Measurements from ENCODE around the gene SLC12A3.

SLC12A3 gene

DNA sequence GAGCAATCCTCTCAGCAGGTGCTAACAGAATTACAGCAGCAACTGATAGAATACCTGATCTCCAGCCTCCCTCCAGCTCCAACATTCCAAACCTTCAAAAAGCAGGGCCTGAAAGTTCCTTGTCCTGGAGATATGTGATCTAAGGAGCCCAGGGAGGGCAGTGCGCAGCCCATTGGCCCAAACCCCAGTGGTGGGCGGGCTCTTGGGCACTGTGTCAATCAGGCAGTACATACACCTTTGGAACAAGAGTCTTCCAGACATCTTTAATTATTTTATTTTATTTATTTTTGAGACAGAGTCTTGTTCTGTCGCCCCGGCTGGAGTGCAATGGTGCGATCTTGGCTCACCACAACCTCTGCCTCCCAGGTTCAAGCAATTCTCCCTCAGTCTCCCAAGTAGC is 24.2 kb downstream of the SLC12A3 start:
- DNase-seq (ENCODE audit: low read depth) = no peak

DNA sequence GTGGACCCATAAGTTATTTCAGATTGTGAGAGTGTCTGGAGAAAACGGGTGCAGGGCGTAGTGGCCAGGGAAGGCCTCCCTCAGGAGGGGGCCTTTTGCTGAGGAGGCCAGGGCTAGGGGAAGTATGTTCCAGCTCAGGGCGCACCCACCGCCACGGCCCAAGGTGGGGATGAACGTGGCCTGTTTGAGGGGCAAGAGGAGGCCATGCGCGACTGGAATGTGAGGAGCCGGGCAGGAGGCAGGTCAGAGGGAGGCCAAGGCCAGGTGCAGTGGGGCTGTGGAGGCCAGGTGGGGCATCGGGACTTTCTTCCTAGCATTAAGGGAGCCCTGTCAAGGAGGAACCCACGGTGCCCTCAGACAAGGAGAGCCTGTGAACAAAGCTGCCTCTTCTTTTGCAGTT is 26.7 kb downstream of the SLC12A3 start:
- DNase-seq (ENCODE audit: low read depth) = no peak

DNA sequence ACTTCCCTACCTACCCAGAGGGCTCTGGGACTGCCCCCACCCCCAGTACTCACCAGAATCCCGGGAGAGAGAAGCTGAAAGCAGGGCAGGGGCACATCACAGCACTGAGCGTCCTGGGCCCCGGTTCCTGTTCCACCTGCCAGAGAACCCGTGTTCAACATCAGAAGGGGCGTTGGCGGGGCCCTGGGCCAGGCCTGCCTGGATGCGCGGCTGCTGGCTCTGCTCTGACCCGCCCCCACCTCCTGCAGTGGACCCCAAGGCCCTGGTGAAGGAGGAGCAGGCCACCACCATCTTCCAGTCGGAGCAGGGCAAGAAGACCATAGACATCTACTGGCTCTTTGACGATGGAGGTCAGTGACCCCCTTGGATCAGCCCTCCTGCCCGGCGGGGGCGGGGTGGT is 27.7 kb downstream of the SLC12A3 start:
- no peak for DNase-seq (ENCODE audit: low read depth)

DNA sequence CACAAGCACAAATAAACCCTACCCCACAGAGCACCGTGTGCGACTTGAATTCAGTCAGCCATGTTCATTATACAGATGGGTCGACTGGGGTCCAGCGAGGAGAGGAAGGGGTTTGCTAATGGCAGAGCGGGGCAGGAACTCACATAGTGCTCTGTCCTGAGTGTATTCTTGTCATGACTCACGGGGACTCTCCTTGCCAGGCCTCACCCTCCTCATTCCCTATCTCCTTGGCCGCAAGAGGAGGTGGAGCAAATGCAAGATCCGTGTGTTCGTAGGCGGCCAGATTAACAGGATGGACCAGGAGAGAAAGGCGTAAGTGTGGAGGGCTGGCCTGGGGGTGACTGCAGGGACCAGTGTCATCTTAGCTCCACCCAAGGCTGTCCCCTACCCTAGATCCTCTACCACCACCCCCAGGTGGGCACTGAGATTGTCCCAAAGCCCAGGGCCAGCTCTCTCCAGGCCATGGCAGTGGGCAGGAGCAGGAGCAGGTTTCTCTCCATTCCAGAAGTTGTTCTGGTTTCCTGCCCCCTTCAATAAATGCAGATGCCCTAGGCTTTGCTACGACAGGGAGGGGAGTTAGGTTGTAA is 29.4 kb downstream of the SLC12A3 start:
- no peak for DNase-seq (ENCODE audit: low read depth)

DNA sequence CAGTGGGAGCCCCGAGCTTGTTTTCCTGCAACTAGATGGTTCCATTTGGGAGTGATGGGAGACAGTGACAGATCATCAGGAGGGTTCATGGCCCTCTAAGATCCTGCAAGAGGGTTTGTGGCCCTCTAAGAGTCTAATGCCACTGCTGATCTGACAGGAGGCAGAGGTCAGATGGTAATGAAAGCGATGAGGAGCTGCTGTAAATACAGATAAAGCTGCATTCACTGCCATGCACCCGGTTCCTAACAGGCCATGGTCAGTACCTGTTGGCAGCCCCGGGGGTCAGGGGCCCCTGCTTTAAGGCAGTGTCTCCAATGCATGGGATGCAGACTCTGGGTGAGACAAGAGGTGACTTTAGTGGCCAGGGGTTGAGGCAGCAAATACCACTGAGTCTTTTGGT is 30.8 kb downstream of the SLC12A3 start:
- no peak for DNase-seq (ENCODE audit: low read depth)

DNA sequence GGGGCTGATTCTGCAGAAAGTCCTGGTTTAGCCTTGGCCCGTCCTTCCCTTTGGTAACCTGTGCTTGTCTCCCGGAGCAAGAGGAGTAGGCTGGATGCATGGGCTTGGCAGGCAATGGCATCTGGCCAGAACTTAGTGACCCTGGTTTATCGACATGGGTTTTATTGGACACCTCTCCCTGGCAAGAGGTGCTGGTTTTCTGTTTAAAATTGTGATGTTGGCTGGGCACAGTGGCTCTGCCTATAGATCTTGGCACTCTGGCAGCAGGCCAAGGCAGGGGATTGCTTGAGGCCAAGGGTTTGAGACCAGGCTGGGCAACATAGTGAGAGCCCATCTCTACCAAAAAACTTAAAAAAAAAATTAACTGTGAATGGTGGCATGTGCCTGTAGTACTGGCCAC is 31.2 kb downstream of the SLC12A3 start:
- DNase-seq (ENCODE audit: low read depth) = no peak

DNA sequence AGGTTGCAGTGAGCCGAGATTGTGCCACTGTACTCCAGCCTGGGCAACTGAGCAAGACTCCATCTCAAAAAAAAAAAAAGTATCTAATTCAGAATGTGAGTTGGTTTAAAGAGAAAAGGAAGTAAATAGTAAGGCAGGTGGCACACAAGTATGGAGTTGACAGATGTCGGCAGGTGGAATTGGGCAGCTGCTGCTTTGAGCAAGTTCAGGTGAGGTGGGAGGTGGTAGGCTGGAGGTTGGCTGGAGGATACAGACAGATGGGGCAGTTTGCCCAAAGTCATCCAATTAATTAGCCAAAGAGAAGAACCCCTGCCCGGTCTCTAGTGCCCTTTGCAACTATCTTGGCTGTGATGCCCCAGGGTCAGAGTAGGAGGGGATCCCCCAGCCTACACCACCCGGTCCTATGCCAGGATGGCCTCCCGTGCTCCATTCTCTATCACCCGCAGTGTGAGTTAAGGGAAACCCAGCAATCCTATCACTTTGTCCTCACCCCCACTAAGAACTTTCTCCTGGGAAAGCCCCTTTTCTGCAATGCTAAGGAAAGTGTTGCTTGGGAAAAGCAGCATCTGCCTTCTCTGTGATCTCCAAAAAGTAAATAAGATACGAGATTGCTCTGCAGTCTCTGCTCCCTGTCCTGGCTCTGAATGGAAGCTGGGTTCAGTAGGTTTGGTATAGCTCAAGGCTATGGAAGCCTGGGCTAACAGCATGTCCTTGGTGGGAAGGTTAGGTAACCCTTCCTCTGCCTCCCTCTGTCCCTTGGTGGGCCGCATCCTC is 32.2 kb downstream of the SLC12A3 start:
- DNase-seq (ENCODE audit: low read depth) = no peak

DNA sequence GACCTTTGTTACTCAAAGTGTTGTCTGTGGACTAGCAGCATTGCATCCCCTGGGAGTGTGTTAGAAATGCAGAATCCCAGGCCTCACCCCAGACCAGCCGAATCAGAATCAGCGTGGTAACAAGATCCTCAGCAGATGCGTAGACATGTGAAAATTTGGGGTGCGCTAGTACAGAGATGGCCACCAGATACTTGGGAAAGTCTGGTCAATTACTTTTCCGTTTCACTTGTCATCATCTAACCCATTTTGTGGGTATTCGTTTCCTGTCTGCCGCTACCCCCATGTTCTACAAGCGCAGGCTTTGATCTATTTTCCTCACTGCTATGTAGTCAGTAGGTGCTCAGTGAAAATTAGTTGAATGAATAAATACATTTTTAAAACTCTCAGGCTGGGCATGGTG is 33.8 kb downstream of the SLC12A3 start:
- no peak for DNase-seq (ENCODE audit: low read depth)

DNA sequence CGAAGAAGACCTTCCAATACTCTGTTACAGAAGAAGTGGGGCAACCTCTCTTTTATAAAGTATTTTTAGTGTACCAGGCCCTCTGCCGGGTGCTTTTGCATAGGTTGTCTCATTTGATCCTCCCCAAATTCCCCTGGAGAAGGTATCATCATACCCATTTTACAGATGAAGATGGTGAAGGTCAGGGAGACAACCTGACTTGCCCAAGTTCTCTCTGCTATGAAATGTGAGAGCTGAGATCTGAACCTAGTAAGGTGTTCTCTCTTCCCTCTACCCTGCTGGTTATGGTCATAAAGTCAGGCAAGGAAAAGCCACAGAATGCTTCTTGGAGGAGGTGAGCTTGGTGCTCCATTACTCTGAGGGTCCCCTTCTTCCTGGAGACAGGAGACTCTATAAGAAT is 38.9 kb downstream of the SLC12A3 start:
- DNase-seq (ENCODE audit: low read depth) = no peak

DNA sequence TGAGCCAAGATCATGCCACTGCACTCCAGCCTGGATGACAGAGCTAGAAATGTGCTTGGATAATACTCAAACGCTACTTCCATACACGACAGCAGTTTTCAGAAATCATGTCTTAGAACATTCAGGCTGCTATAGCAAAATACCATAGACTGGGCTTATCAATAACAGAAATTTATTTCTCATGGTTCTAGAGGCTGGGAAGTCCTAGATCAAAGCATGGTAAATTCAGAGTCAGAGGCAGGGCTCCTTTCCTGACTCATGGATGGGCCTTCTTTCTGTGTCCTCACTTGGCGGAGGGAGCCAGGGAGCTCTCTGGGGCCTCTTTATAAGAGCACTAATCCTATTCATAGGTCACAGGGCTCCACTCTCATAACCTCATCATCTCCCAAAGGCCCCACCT is 42.4 kb downstream of the SLC12A3 start:
- no peak for DNase-seq (ENCODE audit: low read depth)

DNA sequence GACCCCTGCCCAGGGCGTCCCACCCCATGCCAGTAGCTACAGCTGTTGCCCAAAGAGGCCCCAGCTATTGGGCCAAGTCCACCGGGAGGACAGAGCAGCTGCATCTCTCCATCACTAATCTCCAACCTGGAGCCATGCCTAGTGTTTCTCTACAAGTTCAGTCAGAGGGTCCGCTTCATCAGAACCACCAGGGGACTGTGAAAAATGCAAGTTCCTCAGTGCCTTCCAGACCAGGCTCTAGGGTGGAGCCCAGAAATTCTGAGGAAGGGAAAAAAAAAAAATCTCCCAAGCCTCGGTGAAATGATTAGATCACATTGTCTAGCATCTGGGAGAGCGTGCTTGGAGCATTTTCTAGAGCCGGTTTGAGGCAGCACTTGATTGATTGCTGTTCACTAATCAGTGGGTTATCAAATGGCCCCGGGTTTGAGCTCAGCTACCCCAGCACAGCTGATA is 44.5 kb downstream of the SLC12A3 start:
- DNase-seq (ENCODE audit: low read depth) = no peak

DNA sequence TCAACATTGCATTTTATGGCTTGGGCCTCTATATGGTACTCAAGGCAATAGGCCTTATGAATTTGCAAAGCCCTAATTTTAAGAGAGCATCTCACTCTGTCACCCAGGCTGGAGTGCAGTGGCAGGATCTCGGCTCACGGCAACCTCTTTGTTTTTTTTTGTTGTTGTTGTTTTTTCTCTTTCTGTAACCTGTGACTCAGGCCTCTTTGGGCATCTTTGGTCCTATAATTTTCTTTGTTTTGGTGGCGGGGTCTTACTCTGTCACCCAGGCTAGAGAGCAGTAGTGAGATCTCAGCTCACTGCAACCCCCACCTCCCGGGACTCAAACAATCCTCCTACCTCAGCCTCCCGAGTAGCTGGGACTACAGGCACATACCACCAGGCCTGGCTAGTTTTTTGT is 45.1 kb downstream of the SLC12A3 start:
- no peak for DNase-seq (ENCODE audit: low read depth)

DNA sequence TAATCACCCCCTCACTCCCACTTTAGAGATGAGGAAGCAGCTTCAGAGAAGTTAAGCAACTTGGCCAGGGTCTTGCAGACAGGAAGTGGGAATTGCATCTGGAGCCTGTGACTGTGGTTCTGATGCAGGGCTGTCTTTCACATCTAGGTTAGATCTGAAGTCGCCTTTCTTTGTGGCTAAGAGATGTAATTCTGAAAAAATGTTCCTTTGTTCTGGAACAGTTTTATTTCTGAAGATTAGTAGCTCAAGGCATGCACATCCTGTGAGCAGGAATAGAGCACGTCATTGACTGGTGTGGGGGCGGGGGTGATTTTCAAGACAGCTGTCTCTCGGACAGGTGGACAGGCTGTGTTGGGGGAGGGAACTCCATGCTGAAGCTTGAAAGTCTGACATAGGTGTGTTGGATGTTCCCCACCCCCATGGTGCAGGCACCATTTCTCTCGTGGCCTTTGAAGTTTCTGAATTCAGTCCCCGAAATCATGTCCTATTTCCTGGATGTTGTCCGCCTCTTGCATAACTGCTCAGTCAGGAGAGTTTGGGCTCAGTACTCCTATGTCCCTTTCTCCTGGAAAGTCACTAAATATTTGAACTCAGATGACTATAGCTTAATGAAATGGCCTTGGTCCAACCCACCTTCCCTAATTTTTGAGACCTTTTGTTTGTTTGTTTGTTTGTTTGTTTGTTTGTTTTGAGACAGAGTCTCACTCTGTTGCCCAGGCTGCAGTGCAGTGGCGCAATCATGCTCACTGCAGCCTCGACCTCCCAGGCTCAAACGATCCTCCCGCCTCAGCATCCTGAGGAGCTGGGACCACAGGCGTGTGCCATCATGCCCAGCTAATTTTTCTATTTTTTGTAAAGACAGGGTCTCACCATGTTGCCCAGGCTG is 45.9 kb downstream of the SLC12A3 start:
- DNase-seq (ENCODE audit: low read depth) = no peak

DNA sequence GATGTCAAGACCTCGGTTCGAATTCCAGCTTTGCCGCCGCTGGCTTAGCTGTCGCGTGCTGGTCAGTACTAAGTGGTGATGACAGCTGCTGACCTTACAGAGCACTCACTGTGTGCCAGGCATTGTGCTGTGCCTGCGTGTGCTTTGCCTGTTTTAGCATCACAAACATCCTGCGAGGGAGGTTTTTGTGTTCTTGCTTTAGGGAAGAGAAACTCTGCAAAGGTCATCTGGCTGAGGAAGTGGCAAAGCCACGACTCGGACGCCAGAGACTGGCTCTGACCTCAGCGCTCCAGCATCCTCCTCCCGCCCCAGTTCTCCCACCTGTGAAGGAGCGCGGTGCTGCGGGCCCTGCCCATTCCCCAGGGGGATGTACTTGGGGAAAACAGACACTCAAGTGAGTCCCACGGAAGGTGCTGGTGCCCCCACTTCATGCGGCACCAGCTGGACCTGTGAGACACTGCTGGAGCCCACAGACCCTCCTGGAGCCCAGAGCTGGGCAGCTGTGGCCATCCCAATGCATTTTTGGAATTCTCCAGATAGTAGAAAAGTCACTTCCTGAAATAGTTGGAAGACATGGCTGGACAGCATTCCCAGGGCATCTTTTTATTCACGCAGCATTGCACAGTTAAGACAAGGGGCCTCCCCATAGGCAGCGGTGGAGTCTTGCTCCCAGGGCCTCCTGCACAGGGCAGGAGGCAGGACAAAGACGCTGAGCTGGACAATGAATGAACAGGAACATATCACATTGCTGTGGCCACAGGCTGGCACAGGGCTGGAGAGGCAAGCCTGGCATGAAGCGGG is 47.0 kb downstream of the SLC12A3 start:
- DNase-seq (ENCODE audit: low read depth) = no peak

DNA sequence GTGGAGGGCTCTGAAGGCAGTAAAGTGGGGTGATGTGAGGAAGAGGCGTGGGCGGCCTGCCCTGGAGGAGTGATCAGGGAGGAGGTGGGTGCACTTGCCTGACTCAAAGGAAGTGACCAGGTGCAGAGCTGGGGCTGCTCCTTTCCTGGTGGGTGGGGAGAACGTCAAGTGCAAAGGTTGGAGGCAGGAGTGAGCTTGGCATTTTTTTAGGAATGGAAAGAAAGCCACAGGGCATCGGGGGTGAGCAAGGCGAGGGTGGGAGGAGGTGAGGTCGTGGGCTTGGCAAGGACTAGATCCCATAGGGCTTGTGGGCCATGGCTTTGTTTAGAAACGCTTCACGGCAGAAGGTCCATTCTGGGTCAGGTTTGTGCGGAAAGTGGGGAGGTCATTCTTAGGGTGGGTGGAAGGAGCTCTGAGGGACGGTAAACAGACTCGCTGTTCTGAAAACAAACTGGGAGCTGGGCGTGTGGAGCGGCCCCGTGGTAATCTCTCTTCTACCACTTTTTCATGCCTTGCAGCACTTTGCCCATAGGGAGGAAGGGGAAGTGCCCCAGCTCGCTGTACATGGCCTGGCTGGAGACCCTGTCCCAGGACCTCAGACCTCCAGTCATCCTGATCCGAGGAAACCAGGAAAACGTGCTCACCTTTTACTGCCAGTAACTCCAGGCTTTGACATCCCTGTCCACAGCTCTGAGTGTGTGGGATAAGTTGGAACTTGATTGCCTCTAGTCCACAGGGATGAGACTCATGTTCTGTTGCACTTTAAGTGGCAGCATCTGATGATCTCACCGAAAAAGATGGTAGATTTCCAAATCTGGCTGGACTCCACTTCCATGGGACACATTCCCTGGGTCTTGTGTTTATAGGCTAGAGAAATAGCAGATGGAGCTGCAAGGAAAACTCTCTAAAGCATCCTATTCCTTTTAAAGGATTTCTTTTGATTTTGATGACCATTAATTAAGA is 48.0 kb downstream of the SLC12A3 start:
- no peak for DNase-seq (ENCODE audit: low read depth)

DNA sequence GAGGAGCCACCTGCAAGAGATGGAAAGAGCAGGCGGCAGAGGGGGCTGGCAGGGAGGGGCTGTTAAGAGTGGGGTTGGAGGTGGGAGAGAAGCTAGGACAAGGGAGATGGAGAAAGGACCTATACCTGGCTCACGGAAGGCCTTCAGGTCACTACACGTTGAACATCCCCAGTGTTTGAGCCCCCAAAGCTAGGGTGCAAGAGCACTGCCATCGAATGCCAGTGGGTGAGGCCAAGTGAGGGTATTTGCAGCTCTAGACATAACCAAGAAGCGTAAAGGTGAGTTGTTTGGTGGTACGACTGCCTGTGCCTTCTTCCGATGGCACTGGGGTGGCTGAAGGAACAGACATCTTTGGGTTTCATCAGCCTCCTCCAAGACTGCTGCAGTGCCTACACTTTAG is 49.9 kb downstream of the SLC12A3 start:
- no peak for DNase-seq (ENCODE audit: low read depth)

DNA sequence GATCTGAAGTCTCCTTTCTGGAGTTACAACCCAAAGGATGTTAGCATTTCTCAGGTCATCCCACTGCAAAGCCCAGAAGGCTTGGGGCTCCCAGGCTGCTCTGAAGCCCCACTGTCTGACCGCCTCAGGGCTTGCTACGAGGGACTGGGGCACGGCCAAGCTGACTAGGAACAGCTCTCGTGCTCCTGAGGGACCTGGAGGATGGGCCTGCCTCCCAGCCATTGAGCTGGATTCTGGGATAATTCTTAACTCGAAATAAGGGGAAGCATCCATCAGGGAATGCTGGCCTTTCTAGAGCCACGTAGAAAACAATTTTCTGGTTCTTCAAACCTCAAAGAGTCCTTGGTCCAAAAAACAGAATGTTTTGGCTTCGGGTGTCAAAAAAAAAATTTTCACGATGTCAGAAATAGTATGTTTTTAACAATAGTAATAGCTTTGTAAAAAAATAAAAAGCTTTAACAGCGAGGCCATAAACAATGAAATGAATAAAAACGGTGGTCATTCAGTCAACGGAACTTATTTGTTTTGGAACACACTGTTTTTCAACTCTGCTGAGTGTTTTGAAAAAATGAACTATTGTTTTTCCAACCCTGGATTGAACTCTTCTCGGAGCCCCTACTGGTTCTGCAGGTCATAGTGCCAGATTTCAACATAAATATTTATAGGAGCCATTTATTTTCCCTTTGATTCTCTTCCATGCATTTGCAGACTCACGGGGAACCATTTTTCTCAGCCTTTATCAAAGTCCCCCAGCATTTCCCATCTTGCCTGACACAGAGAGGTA is 50.5 kb downstream of the SLC12A3 start:
- no peak for DNase-seq (ENCODE audit: low read depth)

DNA sequence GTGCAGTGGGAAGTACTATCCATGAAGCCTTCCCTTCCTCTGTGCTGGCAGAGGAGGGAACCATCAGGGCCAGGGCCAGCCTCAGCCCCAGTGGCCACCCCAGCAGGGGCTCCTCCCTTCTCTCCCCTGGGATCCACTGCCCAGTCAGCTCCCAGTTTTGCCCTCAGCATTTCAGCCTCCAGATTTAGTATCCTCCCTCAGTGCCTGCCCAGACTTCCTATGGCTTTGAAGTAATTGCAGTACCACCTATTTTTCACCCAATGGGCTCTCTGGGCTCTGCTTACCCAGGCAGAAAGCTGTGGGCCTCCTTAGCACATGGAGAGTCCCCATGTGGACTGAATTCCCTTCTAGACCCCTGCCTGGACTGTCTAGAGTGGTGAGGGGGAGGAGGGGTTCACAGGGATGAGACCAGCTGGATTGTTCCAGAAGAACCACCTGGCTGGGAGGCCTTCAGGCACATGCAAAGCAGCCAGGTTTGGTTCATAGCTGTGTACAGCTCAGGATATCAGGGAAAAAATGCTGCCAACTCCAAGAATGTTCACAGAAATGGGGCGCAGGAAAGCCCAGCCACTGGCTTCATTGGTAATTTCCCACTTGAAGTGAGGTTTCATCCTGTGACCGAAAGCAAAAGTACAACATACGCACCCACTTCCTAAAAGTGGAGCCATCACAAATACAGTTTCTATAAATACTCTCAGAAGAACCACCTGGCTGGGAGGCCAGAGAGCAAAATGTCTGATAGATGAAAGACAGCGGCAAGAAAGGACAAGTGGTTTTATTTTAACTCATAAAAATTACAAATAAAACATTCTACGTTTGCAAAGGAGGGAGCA is 51.8 kb downstream of the SLC12A3 start:
- no peak for DNase-seq (ENCODE audit: low read depth)

DNA sequence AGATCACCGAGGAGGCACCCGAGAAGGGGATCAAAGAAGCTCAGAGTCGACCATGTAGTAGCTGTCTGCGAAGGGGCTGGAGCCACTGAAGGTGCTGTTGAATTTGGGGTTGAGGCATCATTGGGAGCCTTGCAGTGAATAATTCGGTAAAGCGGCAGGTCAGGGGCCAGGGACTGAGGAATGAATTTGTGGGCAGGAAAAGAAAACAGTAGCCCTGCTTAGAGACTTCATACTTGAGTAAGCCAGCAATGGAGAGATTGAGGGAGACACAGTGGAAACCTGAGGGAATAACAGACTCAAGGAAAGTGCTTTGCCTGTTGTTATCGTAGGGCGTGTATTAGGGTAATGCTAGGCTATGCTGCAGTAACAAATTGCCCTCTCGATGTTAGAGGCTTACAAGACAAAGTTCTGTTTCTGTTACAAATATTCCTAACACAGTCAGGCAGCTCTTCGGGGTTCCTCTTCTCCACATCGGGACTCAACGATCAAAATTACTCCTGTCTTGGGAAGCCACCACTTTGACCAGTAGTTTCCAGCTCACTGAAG is 53.5 kb downstream of the SLC12A3 start:
- no peak for DNase-seq (ENCODE audit: low read depth)

All from activated T-cell treated with anti-CD3 and anti-CD28 coated beads for 1 hour (primary cell).